Stomach smooth muscle (tissue), 2 donors: ENCODE results near the gene MAP3K3.

Experiments used
- H3K27ac ChIP-seq: one replicate; pipeline ENCODE4 v1.7.0; 2013; ENCODE audit warnings: mild to moderate bottlenecking, low read length, inconsistent platforms
- H3K27me3 ChIP-seq, 2 donors: one replicate each; pipeline ENCODE4 v1.7.0; 2013; ENCODE audit warnings: low read length in 2 of 2; ENCODE audit not compliant: insufficient read depth in 2 of 2, control insufficient read depth in 1 of 2
- H3K36me3 ChIP-seq, 2 donors: one replicate each; pipeline ENCODE4 v1.7.0; 2013; ENCODE audit warnings: low read length in 2 of 2; ENCODE audit not compliant: control insufficient read depth in 2 of 2, insufficient read depth in 2 of 2
- H3K4me1 ChIP-seq: one replicate; pipeline ENCODE4 v1.7.0; 2013; ENCODE audit warnings: low read length; ENCODE audit not compliant: control insufficient read depth, insufficient read depth
- H3K4me3 ChIP-seq, 2 donors: one replicate each; pipeline ENCODE4 v1.7.0; 2013; ENCODE audit warnings: low read length in 2 of 2
- H3K9ac ChIP-seq, 2 donors: one replicate each; pipeline ENCODE4 v1.7.0; 2013; ENCODE audit warnings: low read length in 2 of 2, mild to moderate bottlenecking in 1 of 2
- H3K9me3 ChIP-seq, 2 donors: one replicate each; pipeline ENCODE4 v1.7.0; 2013; ENCODE audit warnings: low read length in 2 of 2; ENCODE audit not compliant: control insufficient read depth in 2 of 2
- donor health status: healthy.
- donor health status: Pancreatic carcinoma.

Gene MAP3K3

GRCh38 chr17:63699638-63700527 is 77.7 kb downstream of the MAP3K3 start, which contains the start of gene LIMD2:
TSS of gene LIMD2 (minus strand) at chr17:63700125. CDS start at chr17:63699298, 827 bp downstream.
- Histone ChIP-seq H3K27me3 (no peaks in the 10 kb centered on the region), H3K27ac (peak within 1 kb of the TSS; percentile 31), H3K36me3 (peaks cover 14% of the 10 kb centered on the region in 2 donors), H3K9me3 (no peaks in the 10 kb centered on the region), H3K9ac (peak within 1 kb of the TSS; percentile 36 to 51), H3K4me1 (peaks cover 26% of the 10 kb centered on the region), H3K4me3 (peak within 1 kb of the TSS; percentile 35 to 67)

DNA sequence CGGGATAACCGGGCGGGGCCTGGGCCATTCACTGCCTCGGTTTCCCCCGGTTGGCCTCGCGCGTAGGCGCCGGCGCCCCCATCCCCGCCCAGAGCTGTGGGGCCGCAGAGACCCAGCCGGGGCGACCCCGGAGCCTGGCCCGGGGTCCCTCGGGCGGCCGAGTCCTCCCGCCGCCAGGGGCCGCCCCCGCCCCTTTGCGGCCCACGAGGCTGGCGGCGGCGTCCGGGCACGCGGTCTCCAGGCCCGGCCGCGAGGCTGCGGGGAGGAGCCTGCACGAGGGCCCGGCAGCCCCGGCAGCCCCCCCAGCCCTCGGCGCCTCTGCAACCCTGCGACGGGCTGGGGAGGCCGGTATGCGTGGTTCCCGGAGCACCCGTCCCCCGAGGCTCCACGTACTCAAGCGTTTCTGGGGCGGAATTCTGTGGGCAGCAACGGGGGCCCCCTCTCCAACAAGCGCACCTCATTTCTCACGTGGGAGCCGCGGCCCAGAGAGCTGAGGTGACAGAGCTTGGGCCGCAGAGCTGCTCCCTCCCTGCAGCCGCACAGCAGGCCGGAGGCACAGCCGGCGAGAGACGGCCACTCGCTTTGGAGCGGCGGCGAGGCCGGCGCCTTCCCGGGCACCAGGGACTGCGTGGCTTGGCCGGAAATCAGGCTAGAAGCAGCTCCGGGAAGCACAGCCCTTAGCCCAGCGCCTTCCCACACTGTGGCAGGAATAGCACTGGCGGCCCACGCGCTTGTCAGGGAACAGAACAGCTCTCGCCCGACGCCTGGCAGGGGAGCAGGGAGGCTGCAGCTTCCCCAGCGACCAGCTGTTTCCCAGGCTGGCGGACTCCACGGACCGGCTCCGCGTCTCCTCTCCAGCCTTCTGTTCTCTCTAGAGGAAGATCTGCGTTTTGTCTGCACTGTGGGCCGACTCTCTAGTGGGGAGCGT is 78.6 kb downstream of the MAP3K3 start:
- Histone ChIP-seq H3K27ac (peak overlapping the region; percentile 31), H3K9ac (peak overlapping the region; percentile 36 to 51), H3K36me3 (peaks cover 19% of the 10 kb centered on the region in 2 donors), H3K4me1 (peaks cover 25% of the 10 kb centered on the region), H3K9me3 (no peaks in the 10 kb centered on the region), H3K27me3 (no peaks in the 10 kb centered on the region), H3K4me3 (peak overlapping the region; percentile 35 to 67)

- Histone ChIP-seq H3K4me1 (peaks cover 25% of the 10 kb centered on the region), H3K9me3 (no peaks in the 10 kb centered on the region), H3K27ac (no peak overlapping the region), H3K4me3 (peak overlapping the region; percentile 35 to 67), H3K9ac (peak overlapping the region; percentile 36 to 51), H3K27me3 (no peaks in the 10 kb centered on the region), H3K36me3 (peaks cover 24% of the 10 kb centered on the region in 2 donors)
Observed at GRCh38 chr17:63701456-63701820, 79.2 kb downstream of the MAP3K3 start.

GRCh38 chr17:63701868-63702720 is 79.9 kb downstream of the MAP3K3 start:
- no peaks in the 10 kb centered on the region for H3K27me3 ChIP-seq
- H3K9ac ChIP-seq, result no peak overlapping the region
- no peaks in the 10 kb centered on the region for H3K9me3 ChIP-seq
- no peak overlapping the region for H3K27ac ChIP-seq
- H3K36me3 ChIP-seq, result peaks cover 26 to 27% of the 10 kb centered on the region in 2 donors
- peaks cover 25% of the 10 kb centered on the region for H3K4me1 ChIP-seq
- H3K4me3 ChIP-seq, result no peak overlapping the region

DNA sequence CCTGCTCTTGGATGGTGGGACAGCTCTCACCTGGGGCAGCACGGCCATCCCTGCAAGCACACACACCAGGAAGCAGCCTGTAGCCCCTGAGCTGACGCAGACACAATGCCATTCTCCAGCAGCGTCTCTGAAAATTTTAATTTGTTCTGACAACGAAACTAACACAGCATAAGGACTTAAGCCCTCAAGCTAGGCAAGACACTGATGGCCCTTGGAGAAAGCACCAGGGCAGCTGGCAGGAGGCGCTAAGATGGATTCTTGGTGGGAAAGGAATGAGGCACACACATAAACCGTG is 80.5 kb downstream of the MAP3K3 start:
- Histone ChIP-seq H3K4me3 (no peak overlapping the region), H3K27me3 (no peaks in the 10 kb centered on the region), H3K27ac (no peak overlapping the region), H3K9ac (no peak overlapping the region), H3K36me3 (peaks cover 26 to 28% of the 10 kb centered on the region in 2 donors), H3K9me3 (no peaks in the 10 kb centered on the region), H3K4me1 (peaks cover 25% of the 10 kb centered on the region)

GRCh38 chr17:63703029-63703428 is 80.8 kb downstream of the MAP3K3 start:
- no peaks in the 10 kb centered on the region for H3K27me3 ChIP-seq
- H3K27ac ChIP-seq, result no peak overlapping the region
- no peak overlapping the region for H3K9ac ChIP-seq
- no peak overlapping the region for H3K4me3 ChIP-seq
- peaks cover 26 to 28% of the 10 kb centered on the region in 2 donors for H3K36me3 ChIP-seq
- no peaks in the 10 kb centered on the region for H3K9me3 ChIP-seq
- peaks cover 25% of the 10 kb centered on the region for H3K4me1 ChIP-seq

DNA sequence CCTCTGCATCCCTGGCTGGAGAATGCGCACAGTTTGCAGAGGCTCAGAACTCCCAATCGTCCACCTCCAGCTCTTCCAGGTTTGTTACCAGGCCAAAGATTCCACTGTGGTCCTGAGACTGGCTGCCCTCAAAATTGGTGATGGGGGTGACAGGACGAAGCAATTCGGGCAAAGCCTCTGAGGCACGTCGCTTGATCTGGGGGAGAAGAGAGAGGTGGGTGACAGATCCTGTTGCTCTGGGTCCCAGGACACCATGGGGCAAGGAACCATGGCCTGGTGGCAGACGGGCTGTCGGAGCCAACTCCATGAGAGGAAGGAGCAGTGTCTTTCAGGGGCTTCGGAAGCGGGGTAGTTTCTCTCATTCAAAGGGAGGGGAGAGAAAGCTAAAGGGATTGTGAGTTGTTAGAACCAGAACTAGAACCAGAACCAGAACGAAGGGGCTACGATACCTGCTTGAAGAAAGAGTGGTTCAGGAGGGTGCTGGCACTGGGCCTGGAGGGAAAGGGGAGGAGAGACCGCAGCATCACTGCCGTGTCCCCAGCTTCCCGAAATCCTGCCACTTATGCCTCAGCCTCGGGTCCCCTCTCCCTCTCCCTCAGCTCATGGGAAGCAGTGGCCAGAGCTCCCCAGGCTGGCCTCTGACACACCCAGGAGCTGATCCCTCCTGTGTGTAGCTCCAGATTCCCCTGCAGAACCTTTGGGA is 81.5 kb downstream of the MAP3K3 start:
- H3K9me3 ChIP-seq, result no peaks in the 10 kb centered on the region
- H3K36me3 ChIP-seq, result peaks cover 26 to 28% of the 10 kb centered on the region in 2 donors
- no peaks in the 10 kb centered on the region for H3K27me3 ChIP-seq
- H3K4me1 ChIP-seq, result peaks cover 22% of the 10 kb centered on the region
- no peak overlapping the region for H3K9ac ChIP-seq
- H3K27ac ChIP-seq, result no peak overlapping the region
- no peak overlapping the region for H3K4me3 ChIP-seq

DNA sequence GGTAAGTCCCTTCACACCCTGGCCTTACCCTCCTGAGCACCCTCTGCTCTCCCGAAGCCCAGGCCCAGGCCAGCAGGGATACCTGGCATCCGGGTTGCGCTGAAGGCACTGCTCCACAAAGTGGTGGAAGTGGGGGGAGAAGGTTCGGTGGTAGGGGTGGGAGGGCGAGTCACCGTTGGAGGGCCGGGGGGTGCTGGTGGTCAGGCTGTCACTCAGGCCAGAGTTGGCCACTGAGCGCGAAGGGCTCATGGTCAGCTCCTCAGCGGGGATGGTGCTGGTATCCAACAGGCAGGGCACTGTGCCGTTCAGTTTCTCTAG is 82.0 kb downstream of the MAP3K3 start:
- no peak overlapping the region for H3K27ac ChIP-seq
- H3K9ac ChIP-seq, result no peak overlapping the region

DNA sequence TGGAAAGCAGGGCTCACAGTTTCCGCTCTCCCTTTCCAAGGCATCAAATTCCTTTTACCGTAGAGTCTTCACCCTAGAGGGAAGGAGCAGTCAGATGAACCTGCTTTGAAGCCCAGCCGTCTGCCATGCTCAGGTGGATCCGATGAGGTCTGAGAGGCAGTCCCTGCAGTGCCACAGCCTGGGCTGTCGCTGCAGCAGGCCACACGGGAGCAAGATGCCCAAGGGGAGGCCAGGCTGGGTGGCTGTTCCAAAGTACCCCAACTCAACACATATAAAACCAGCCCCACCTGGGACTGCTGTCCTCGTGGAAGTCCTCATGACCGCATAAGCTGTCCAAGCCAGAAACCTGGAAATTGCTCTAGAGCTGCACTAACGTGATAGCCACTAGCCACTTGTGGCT is 82.6 kb downstream of the MAP3K3 start:
- Histone ChIP-seq H3K4me3 (no peak overlapping the region), H3K9ac (no peak overlapping the region), H3K27me3 (no peaks in the 10 kb centered on the region), H3K36me3 (peaks cover 30 to 31% of the 10 kb centered on the region in 2 donors), H3K4me1 (peaks cover 14% of the 10 kb centered on the region), H3K27ac (no peak overlapping the region), H3K9me3 (no peaks in the 10 kb centered on the region)

More for the DNA sequence above, 82.0 kb downstream of the MAP3K3 start:
- no peaks in the 10 kb centered on the region for H3K27me3 ChIP-seq
- no peaks in the 10 kb centered on the region for H3K9me3 ChIP-seq
- peaks cover 30 to 31% of the 10 kb centered on the region in 2 donors for H3K36me3 ChIP-seq
- no peak overlapping the region for H3K4me3 ChIP-seq
- H3K4me1 ChIP-seq, result peaks cover 17% of the 10 kb centered on the region

DNA sequence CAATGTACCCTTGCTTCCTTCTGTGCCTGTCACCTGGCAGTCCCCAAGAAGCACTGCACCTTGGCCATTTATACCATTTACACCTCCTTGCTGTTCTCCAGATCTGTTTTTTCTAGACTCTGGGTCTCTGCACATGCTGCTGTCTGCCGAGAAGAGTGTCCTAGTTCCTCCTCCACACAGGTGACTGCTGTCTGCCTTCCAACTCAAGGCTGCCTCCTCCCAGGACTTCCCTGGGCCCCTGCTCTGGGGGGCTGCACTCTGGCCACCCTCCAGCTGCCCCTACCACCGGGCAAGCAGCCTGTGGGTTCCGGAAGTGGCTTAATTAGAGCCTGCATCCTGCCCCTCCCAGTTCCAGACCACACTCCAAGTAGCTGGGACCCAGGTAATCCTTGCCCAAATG is 83.4 kb downstream of the MAP3K3 start:
- Histone ChIP-seq H3K27me3 (no peaks in the 10 kb centered on the region), H3K4me3 (no peak overlapping the region), H3K4me1 (peaks cover 9% of the 10 kb centered on the region), H3K36me3 (peaks cover 35 to 37% of the 10 kb centered on the region in 2 donors), H3K27ac (no peak overlapping the region), H3K9ac (no peak overlapping the region), H3K9me3 (no peaks in the 10 kb centered on the region)
